Testis (tissue), 2 donors: ENCODE measurements around the gene CDK15.

ENCODE experiments used
- POLR2A ChIP-seq: fragments of 450-650 bp; IDR thresholded peaks from one replicate; pipeline ENCODE4 v1.6.1; 2017; ENCODE audit warnings: antibody characterized with exemption, mild to moderate bottlenecking, moderate library complexity
- TF ChIP-seq, protein P1 (sequence below), 3 experiments: fragments of 450-650 bp in 2 of 3; fragments of 200-600 bp in 1 of 3; sonication (generic) in 1 of 3; IDR thresholded peaks; one replicate each; pipeline ENCODE4 v1.5.1; 2016 to 2019; ENCODE audit warnings: antibody characterized with exemption in 3 of 3, mild to moderate bottlenecking in 2 of 3, moderate library complexity in 1 of 3

DNA sequence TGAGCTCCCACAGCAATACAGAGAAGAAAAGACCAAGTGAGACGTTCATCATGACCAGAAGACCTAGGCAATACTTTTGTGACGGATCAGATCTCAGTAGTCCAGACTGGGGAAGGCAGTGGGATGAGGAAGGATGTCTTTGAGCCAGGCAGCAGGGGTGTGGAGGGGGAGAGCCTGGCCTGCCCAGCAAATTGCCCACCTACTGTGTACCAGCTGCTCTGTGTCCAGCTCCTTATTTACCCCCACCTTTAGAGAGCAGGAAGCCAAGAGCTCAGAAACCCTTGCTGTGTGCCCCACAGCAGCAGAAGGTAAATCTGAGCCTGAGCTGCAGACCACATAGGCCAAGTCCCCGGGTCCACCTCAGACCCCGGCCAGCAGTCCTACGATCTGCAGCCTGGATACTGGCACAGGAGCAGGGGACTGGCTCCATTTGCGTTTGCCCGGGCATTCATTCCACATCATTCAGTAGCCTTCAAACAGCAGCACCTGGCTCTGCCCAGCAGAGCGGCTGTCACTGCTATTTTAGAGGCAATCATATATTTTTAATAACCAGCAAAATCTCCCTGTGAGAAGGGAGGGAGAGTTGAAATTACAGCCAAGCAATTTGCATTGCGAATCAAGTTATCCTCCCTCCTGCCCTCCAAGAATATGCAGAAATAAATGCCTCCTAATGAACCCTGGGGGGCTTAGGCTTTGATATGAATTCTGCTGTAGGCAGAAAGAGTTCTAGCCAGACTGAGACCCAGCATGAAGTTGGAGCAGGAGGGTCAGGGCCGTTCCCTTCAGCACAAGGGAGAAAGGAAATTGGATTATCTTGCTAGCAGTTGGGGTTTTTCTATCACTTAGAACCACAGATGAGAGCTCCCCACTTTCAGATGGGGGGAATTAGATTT, 117.3 kb downstream of the CDK15 start:
- TF ChIP-seq, protein P1, sequence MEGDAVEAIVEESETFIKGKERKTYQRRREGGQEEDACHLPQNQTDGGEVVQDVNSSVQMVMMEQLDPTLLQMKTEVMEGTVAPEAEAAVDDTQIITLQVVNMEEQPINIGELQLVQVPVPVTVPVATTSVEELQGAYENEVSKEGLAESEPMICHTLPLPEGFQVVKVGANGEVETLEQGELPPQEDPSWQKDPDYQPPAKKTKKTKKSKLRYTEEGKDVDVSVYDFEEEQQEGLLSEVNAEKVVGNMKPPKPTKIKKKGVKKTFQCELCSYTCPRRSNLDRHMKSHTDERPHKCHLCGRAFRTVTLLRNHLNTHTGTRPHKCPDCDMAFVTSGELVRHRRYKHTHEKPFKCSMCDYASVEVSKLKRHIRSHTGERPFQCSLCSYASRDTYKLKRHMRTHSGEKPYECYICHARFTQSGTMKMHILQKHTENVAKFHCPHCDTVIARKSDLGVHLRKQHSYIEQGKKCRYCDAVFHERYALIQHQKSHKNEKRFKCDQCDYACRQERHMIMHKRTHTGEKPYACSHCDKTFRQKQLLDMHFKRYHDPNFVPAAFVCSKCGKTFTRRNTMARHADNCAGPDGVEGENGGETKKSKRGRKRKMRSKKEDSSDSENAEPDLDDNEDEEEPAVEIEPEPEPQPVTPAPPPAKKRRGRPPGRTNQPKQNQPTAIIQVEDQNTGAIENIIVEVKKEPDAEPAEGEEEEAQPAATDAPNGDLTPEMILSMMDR (IDR thresholded peaks at IDR 0.05) = no peak
- TF ChIP-seq POLR2A = no peak
